ENCODE results near the gene TERT.

DNA sequence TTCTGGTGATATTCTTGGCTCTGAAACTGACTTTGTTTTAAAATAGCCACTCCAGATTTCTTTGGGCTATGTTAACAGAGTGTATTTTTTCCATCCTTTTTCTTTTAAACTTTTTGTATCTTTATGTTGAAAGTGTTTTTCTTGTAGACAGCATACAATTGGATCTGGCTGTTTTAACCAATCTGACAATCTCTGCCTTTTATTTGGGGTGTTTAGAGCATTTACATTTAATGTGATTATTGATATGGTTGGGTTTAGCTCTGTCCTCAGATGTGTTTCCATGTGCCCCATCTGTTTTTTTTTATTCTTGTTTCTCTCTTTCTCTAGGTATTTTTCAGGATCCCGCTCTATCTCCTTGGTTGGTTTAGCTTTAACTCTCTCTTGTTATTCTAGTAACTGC is 59.0 kb downstream of the TERT start:
- TF ChIP-seq EGR1 (IDR thresholded peaks at IDR 0.05; ENCODE audit: borderline replicate concordance, low read depth, low read length) (no peak), BACH1 (IDR thresholded peaks at IDR 0.05; ENCODE audit: low read length) (no peak)
- TF ChIP-seq, protein P1, sequence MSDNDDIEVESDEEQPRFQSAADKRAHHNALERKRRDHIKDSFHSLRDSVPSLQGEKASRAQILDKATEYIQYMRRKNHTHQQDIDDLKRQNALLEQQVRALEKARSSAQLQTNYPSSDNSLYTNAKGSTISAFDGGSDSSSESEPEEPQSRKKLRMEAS (IDR thresholded peaks at IDR 0.05) = no peak
- TF ChIP-seq, protein P2, sequence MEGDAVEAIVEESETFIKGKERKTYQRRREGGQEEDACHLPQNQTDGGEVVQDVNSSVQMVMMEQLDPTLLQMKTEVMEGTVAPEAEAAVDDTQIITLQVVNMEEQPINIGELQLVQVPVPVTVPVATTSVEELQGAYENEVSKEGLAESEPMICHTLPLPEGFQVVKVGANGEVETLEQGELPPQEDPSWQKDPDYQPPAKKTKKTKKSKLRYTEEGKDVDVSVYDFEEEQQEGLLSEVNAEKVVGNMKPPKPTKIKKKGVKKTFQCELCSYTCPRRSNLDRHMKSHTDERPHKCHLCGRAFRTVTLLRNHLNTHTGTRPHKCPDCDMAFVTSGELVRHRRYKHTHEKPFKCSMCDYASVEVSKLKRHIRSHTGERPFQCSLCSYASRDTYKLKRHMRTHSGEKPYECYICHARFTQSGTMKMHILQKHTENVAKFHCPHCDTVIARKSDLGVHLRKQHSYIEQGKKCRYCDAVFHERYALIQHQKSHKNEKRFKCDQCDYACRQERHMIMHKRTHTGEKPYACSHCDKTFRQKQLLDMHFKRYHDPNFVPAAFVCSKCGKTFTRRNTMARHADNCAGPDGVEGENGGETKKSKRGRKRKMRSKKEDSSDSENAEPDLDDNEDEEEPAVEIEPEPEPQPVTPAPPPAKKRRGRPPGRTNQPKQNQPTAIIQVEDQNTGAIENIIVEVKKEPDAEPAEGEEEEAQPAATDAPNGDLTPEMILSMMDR (IDR thresholded peaks at IDR 0.05; ENCODE audit: control extremely low read depth in 1 of 3, insufficient read depth in 1 of 3, low read depth in 1 of 3, low read length in 3 of 3) = no peak
- TF ChIP-seq, protein P3, sequence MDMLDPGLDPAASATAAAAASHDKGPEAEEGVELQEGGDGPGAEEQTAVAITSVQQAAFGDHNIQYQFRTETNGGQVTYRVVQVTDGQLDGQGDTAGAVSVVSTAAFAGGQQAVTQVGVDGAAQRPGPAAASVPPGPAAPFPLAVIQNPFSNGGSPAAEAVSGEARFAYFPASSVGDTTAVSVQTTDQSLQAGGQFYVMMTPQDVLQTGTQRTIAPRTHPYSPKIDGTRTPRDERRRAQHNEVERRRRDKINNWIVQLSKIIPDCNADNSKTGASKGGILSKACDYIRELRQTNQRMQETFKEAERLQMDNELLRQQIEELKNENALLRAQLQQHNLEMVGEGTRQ (IDR thresholded peaks at IDR 0.05; ENCODE audit: low read length) = no peak
